Measurements from ENCODE around the gene OBSCN. TPM values are rescaled to one million over a fixed set of nuclear protein-coding genes. Genes with fewer than 3 reads are reported as not detected.

Gene OBSCN
- total RNA-seq, 1 experiment from 2014 or later: 0.87 TPM

DNA sequence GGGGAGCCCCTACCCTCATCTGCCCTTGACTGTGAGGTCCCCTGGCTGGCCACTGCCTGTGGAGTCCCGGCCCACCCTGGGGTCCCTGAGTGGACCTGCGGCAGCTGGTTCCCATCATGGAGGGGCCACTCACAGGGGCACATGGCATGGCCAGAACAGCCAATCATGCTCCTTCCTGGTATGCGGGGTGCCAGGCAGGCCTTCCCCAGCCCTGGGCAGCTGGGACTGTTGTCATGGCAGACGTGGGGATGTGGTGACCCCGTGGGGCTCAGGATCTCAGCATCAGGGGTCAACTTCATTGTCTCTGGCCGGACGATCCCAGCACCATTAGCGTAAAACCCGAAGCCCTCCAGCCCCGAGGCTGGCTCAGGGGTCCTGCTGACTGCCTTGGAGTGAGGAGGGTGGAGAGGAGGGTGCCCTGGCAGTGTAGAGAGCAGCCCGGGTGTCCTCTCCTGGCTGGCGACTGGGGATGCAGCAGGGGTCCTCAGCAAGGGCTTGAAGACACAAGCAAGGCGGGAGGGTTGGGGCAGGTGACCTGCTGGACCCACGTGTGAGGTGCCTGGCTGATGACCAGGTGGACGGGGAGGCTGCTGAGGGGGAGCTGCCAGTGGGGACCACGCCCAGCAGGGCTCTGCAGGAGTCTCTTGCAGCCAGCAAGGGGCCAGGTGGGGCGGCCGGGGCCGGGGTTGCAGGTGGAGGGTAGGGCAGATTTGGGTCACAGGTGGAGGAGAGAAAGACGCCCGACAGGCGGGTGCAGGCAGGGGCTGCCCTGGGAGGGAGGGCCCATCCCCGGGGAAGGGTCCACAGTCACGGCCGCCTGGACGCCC is 153.7 kb downstream of the OBSCN start:
- Histone ChIP-seq H3K27me3 (replicated peaks) (no peaks in the 10 kb centered on the region), H3K4me3 (no peak overlapping the region), H3K36me3 (no peaks in the 10 kb centered on the region), H3K27ac (no peak overlapping the region), H3K4me1 (replicated peaks) (no peaks in the 10 kb centered on the region), H3K9me3 (replicated peaks) (no peaks in the 10 kb centered on the region)
- no peak for DNase-seq (ENCODE audit: low read depth in 1 of 2, low spot score in 2 of 2)

DNA sequence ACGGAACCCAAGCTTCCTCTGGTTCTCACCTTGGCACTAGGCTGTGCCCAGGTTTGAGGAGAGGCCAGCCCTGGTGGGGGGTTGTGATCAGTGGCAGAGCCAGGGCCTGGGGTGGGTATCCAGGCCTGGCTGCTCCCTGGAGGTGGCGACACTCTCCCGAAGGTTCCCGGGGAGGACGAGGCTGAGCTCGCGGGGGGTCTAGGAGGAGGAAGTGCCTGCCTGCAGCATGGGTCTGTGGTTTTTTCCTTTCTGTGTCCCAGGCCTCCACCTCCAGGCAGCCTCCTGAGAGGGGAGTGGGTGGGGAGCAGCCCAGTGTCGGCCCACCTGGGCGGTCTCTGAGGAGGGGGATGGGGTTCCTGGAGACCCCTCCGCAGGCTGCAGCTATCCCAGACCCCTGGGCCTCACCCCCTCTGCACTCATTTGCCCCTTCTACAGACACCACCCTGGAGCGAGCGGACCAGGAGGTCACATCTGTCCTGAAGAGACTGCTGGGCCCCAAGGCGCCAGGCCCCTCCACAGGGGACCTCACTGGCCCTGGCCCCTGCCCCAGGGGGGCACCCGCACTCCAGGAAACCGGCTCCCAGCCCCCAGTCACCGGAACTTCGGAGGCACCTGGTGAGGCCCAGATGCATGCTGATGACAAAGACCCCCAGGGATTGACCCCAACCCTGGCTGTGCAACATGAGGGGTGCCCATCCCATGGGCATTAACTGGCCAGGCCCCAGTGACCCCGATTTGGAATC is 154.5 kb downstream of the OBSCN start:
- no peak overlapping the region for H3K27ac ChIP-seq
- H3K4me3 ChIP-seq: no peak overlapping the region
- DNase-seq (ENCODE audit: low read depth in 1 of 2, low spot score in 2 of 2): no peak
- H3K36me3 ChIP-seq: no peaks in the 10 kb centered on the region
- no peaks in the 10 kb centered on the region for H3K9me3 ChIP-seq (replicated peaks)
- H3K27me3 ChIP-seq (replicated peaks): no peaks in the 10 kb centered on the region; the same call in 1 of the 2 replicates
- H3K4me1 ChIP-seq (replicated peaks): no peaks in the 10 kb centered on the region

DNA sequence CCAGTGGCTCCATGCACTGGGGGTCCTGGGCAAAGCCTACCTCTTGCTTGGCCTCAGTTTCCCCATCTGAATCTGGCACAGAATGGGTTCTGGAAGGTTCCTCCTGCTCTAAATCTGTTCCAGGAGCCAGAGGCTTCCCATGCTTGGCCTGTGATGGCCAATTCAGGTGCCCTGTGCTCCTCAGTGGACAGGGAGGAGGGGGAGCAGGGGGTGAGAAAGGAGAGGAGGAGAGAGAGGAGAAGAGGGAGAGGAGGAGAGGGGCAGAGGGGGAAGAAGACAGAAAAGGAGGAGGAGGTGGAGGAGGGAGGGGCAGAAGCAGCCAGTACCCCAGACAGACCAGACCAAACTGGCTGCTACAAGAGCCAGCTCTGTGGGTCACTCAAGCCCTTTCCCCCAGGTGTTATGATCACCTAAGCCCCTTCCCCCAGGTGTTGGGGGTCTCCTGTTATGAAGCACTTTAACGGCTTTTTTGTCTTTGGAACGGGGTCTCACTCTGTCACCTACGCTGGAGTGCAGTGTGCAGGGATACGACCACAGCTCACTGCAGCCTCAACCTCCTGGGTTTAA is 155.1 kb downstream of the OBSCN start:
- Histone ChIP-seq H3K9me3 (replicated peaks) (no peaks in the 10 kb centered on the region), H3K4me3 (no peak overlapping the region), H3K27ac (no peak overlapping the region), H3K36me3 (no peaks in the 10 kb centered on the region), H3K4me1 (replicated peaks) (no peaks in the 10 kb centered on the region), H3K27me3 (replicated peaks) (no peaks in the 10 kb centered on the region; the same call in 1 of the 2 replicates)
- DNase-seq (ENCODE audit: low read depth in 1 of 2, low spot score in 2 of 2): no peak

DNA sequence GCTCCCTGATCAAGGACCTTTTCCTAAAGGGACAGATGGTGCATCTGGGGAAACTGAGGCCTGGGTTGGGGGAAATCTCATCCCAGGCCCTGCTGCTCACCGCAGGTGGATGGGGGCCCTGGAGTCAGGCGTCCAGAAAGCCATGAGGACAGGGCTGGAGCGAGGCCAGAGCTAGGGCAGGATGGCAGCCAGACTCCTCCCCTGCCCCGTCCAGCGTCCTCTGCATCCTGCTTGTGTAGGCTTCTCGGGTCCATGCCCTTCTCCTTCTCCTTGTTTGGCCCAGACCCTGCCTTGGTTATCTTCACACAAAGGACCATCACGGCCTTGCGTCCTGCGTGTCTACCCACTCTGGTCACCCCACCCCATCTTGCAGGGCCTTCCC is 155.8 kb downstream of the OBSCN start:
- Histone ChIP-seq H3K4me3 (no peak overlapping the region), H3K9me3 (replicated peaks) (no peaks in the 10 kb centered on the region), H3K27me3 (replicated peaks) (no peaks in the 10 kb centered on the region; the same call in 1 of the 2 replicates), H3K4me1 (replicated peaks) (no peaks in the 10 kb centered on the region), H3K27ac (no peak overlapping the region), H3K36me3 (no peaks in the 10 kb centered on the region)
- DNase-seq (ENCODE audit: low read depth in 1 of 2, low spot score in 2 of 2): no peak

DNA sequence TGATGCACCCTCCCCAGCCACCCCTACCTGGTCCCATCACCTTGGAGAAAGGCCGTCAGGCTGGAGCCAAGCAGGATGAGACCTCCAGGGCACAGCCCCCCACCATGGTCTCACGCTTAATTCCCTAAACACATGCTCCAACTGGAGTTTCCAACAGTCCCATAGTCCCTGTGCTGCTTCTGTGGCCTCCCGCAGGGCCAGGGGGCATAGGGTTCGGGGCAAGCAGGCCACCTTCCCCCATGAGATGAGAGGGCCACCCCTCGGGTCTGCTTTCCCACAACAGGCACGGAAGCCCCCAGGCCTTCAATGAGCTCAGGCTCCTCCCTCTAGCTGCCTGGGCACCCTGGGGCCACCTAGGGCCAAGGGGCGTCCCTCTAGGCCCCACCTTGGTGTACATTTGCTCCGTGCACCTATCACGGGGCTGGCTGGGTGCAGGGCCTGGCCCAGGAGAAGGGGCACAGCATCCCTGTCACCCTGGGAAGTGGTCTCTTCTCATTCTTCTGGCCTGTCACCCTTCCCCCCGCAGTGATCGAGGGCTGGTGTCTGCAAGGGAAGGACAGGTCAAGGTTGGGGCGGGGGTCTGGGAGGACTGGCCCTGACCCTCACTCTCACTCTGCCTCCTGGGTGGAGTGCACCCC is 156.3 kb downstream of the OBSCN start:
- H3K27ac ChIP-seq: no peak overlapping the region
- no peaks in the 10 kb centered on the region for H3K9me3 ChIP-seq (replicated peaks)
- H3K27me3 ChIP-seq (replicated peaks): no peaks in the 10 kb centered on the region; the same call in 1 of the 2 replicates
- no peaks in the 10 kb centered on the region for H3K36me3 ChIP-seq
- DNase-seq (ENCODE audit: low read depth in 1 of 2, low spot score in 2 of 2): no peak
- H3K4me1 ChIP-seq (replicated peaks): no peaks in the 10 kb centered on the region
- H3K4me3 ChIP-seq: no peak overlapping the region

DNA sequence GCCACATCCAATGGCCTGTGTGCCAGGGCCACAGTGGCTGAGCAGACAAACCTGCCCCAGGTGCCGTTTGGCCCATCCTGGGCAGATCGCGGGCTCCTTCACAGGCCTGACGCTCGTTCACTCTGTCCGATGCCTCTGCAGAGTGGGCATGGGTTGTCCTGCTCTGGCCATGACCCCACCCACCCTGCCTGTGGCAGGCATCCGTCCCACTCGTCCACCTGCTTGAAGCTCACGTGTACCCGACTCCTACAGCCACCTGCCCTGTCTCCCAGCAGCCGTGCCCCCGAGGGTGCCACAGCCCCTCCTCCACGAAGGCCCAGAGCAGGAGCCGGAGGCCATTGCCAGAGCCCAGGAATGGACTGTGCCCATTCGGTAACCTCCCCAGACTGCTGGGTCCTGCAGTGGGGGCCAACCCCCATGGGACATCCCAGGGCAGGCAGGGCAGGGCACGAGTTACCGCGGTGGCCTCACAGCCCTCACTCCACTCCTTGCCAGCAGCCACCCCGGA is 156.9 kb downstream of the OBSCN start:
- no peak overlapping the region for H3K4me3 ChIP-seq
- no peaks in the 10 kb centered on the region; the same call in 1 of the 2 replicates for H3K27me3 ChIP-seq (replicated peaks)
- H3K9me3 ChIP-seq (replicated peaks): no peaks in the 10 kb centered on the region
- H3K27ac ChIP-seq: no peak overlapping the region
- no peaks in the 10 kb centered on the region for H3K4me1 ChIP-seq (replicated peaks)
- H3K36me3 ChIP-seq: no peaks in the 10 kb centered on the region
- no peak for DNase-seq (ENCODE audit: low read depth in 1 of 2, low spot score in 2 of 2)

DNA sequence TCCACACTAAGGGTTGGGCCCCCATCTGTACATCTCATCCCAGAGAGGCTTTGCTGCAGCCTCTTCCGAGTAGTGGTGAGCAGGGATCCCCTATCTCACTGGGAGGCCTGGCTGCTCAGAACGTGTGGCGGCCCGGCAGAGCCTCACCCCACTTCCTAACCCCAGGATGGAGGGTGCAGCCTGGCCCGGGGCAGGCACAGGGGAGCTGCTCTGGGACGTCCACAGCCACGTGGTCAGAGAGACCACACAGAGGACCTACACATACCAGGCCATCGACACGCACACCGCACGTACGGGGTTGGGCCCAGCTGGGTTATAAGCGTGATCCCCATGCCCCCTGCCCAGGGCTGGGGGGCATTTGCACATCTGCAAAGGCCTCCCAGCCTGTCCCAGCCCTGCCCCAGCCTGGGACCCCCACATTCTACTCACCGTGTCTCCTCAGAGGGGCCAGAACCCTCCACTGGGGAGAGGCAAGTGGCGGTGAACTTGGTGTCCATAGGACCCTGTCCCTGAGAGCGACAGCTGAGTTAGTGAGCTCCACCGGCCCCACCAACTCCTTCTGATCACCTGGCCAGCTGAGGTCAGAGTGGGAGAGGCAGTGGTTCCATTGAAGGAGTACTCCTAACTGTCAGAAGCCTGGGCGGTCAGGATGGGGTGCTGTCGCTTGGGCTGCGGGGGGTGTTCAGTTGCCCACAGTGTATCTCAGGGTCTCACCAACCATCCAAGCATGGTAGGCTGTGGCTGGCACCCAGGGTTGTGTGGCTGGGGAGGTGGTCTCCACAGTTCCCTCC is 157.6 kb downstream of the OBSCN start:
- Histone ChIP-seq H3K4me1 (replicated peaks) (no peaks in the 10 kb centered on the region), H3K9me3 (replicated peaks) (no peaks in the 10 kb centered on the region), H3K36me3 (no peaks in the 10 kb centered on the region), H3K4me3 (no peak overlapping the region), H3K27me3 (replicated peaks) (no peaks in the 10 kb centered on the region; the same call in 1 of the 2 replicates), H3K27ac (no peak overlapping the region)
- no peak for DNase-seq (ENCODE audit: low read depth in 1 of 2, low spot score in 2 of 2)

DNA sequence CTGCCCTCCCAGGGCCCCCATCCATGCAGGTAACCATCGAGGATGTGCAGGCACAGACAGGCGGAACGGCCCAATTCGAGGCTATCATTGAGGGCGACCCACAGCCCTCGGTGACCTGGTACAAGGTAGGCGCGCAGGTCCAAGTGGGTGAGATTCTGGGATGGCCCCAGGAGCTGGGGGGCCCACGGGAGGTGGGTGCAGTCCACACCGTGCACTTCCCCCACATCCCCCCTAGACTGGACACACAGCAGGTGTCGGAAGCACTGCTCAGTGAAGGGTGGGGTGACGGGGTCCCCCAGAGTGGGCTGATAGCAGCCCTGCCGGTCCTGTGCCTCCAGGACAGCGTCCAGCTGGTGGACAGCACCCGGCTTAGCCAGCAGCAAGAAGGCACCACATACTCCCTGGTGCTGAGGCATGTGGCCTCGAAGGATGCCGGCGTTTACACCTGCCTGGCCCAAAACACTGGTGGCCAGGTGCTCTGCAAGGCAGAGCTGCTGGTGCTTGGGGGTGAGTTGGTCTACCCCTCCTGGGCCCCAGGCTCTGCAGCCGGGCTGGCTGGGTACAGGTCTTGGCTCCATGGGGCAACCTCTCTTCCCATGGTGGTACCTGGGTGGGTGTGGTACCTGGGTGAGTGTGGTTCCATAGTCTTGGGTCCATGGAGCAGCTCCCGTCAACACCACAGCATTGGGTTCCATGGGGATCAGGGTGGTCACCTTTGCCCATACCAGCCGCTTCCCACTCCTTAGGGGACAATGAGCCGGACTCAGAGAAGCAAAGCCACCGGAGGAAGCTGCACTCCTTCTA is 158.4 kb downstream of the OBSCN start:
- Histone ChIP-seq H3K4me3 (no peak overlapping the region), H3K4me1 (replicated peaks) (no peaks in the 10 kb centered on the region), H3K27me3 (replicated peaks) (peaks cover 7% of the 10 kb centered on the region), H3K9me3 (replicated peaks) (no peaks in the 10 kb centered on the region), H3K36me3 (no peaks in the 10 kb centered on the region), H3K27ac (no peak overlapping the region)
- DNase-seq (ENCODE audit: low read depth in 1 of 2, low spot score in 2 of 2): no peak

DNA sequence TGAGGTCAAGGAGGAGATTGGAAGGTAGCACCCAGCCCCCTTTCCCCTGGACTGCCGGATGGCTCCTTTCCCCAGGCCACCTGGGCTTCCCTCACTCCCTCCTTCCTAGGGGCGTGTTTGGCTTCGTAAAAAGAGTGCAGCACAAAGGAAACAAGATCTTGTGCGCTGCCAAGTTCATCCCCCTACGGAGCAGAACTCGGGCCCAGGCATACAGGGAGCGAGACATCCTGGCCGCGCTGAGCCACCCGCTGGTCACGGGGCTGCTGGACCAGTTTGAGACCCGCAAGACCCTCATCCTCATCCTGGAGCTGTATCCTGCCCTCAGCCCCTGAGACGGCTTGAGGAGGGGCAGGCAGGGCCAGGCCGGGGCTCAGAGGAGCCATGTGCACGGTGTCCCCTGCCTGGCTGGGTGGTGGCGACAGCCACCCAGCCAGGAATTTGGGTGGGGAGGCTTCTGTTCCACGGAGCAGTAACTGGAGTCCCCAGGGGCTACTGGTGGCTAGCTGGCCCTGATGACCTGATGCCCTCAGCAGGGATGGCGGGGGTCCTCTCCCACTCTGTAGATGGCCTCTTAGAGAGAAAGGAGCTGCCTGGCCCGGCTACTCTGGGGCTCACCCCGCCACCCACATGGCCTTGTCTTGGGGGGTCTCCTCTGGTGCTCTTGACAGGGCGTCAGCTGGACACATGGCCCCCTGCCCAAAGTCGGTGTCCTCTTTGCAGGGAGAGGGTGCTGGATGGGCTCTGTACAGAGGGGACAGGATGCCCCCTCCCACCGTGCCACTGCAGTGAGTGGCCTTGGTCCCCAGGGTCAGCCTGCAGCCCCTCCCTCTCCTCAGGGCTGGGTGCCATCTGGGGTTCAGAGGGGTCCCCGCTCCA is 159.3 kb downstream of the OBSCN start:
- Histone ChIP-seq H3K9me3 (replicated peaks) (no peaks in the 10 kb centered on the region), H3K4me3 (no peak overlapping the region), H3K4me1 (replicated peaks) (no peaks in the 10 kb centered on the region), H3K27ac (no peak overlapping the region), H3K27me3 (replicated peaks) (peaks cover 12% of the 10 kb centered on the region), H3K36me3 (no peaks in the 10 kb centered on the region)
- DNase-seq (ENCODE audit: low read depth in 1 of 2, low spot score in 2 of 2): no peak

DNA sequence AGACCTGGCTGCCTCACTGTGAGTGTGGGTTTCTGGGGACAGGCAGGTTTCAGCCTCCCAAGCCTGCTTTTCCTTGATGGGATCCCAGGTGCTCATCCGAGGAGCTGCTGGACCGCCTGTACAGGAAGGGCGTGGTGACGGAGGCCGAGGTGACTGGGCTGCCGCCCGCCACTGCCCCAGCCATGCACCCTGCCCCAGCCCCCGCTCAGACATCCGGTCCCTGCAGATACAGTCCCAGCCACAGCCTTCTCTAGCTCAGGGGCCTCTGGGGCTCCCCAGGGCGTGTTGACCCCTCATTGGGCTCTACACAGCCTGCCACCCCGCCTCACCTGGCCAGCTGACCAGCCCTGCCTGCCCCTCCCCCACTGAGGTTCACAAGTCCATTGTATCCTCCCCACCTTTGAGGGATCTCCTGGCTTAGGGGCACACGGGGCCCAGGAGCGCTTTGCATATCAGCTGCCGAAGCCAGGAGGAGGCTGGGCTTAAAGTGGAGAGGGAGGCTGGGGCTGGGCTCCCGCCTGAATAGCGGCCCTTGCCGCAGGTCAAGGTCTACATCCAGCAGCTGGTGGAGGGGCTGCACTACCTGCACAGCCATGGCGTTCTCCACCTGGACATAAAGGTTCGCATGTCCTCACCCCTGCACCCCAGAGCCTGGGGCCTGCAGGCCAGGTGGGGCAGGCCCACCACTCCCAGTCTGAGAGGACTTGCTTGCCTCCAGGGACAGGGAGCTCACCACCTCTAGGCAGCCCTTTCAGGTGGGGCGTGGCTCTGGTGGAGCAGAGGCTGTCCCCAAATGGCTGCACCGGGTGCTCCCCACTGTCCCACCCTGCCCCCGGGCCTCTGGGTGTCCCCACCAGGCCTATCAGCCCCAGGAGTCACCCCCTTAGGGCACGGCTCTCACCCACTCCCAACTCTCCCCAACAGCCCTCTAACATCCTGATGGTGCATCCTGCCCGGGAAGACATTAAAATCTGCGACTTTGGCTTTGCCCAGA is 160.3 kb downstream of the OBSCN start:
- Histone ChIP-seq H3K4me3 (no peak overlapping the region), H3K27ac (no peak overlapping the region)

More for the DNA sequence above, 160.3 kb downstream of the OBSCN start:
- no peaks in the 10 kb centered on the region for H3K9me3 ChIP-seq (replicated peaks)
- no peaks in the 10 kb centered on the region for H3K36me3 ChIP-seq
- no peaks in the 10 kb centered on the region for H3K4me1 ChIP-seq (replicated peaks)
- H3K27me3 ChIP-seq (replicated peaks): peaks cover 16% of the 10 kb centered on the region
- no peak for DNase-seq (ENCODE audit: low read depth in 1 of 2, low spot score in 2 of 2)

Measured in SJSA1 (cell line).